Islet precursor cell (in vitro differentiated cells): ENCODE results near the gene GSTO1.

Source experiments
- DNase-seq: peaks from one replicate; pipeline ENCODE4 v3.0.0-alpha.2; 2018

GSTO1 gene

DNA sequence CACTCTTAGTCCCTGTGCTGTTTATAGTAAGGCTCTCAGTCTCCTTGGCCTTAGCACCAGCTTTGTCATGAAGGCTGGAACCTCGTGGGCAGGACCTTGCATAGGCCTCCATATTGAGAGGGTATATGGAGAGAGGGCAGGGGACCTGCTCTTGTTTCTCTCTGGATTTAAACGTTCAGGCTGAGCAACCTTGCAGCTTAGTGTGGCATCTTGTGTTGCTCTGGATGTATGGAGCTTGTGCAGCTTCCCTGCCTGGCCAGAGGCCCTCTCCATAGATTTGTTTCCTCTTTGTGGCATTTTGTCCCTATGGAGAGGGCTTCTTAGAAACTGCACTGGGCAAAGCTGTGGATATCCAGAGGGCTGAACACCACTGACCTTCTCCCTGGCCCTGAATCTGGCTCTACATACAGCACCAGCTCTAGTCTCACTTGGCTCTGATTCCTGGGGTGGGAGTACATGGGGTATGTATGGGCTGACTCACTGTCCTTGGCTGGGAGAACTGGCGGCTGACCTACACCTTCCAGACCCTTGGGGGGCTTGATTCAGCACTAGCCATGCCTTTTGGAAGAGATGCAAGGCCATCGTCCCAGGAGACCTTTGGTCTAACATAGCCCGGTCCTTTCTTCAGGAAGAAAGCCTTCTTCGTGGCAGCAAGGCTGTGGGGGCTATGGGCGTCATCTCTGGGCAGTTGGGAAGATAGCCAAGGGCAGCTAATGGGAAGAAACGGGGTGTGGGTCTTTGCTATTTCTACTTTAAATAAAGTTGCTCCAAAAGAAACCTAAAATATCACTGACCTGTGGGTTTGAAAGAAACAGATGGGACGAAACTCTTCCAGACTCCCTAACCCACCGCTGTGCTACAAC lies 53.1 kb downstream of the GSTO1 start:
- peak; percentile 50 for DNase-seq

DNA sequence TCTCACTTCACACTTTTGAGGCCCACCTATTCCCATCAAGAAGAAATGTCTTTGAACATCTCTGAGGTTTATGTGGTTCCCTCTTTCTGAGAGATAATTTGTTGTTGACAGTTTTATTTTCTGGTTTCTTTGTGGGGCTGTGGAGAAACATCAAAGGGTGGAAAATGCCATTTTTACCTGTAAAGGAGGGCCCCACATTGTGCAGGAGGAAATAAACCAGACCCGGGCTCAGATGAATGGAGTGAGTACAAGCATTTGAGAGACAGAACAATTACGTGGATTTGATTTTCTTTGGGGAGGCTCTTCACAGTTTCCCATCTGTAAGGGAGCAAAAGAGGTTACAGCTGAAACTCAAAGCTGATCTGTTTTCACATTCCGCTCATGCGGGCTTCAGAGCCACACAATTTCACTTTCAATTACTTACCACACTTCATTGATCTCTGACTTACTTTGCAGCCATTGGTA lies 53.8 kb downstream of the GSTO1 start:
- no peak for DNase-seq

DNA sequence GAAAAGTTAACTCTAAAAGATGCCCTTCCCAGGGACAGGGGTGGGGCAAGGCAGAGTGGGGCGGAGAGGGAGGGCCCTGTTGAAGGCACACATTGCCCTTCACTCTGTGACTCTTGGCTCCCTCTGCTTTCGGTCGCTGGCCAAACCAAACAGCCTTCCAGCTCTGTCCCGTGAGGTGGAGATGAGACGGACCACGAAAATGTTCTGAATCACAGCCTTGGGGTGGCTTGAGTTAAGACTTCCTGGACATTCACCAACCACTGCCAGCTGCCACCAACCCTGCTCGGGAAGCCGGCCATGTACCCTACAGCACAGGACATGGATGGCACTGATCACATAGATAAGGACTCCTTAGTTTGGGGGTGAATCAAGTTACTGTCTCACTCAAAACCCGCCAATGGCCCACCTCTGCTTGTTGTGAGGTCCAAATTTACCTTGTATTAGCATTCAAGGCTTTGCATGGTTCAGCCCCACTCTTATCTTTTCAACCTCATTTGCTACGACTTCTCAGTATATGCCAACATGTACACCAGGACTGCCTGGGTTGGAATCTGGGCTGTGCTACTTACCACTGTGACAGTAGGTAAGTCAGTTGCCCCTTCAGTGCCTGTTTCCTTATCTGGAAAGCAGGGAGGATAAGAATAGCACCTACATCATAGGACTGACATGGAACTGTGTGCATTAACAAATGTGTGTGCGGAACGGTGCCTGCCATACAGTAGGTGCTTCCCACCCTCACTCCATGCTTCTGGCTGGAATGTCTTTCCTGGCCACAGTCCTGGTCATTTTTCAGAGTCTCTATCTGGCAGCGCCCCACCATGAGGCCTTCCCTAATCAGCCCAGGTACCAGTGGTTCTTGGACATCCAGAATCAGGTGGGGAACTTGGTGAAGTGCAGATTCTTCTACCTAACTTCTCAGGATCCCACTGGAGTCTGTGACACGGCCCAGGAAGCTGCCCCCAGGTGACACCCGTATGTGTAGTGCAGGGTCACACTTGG lies 55.6 kb downstream of the GSTO1 start:
- DNase-seq = peak; percentile 51

DNA sequence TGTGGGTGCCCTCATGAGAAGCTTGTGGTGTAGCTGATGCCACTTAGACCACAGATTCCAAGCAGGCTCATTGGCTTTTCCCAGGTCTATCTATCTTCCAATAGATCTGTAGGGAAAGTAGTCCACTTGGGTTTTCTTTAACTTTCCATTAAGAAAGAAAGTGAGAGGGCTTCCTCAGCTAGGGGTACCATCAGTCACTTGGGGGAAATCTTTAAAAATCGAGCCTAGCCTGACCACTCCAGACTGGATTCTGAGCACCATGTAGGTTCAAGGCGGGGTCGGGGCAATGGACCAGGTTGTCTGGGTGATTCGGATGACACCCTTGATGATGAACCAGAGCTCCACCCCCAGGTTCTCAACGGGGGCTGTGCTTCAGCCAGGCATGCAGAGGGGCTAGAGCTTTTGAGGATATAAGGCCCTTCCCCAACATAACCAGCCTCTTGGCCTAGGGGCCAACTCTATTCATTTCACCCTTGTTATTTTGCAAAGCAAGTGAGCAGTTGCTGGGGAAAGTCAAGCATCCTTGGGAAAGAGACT lies 56.6 kb downstream of the GSTO1 start:
- no peak for DNase-seq

DNA sequence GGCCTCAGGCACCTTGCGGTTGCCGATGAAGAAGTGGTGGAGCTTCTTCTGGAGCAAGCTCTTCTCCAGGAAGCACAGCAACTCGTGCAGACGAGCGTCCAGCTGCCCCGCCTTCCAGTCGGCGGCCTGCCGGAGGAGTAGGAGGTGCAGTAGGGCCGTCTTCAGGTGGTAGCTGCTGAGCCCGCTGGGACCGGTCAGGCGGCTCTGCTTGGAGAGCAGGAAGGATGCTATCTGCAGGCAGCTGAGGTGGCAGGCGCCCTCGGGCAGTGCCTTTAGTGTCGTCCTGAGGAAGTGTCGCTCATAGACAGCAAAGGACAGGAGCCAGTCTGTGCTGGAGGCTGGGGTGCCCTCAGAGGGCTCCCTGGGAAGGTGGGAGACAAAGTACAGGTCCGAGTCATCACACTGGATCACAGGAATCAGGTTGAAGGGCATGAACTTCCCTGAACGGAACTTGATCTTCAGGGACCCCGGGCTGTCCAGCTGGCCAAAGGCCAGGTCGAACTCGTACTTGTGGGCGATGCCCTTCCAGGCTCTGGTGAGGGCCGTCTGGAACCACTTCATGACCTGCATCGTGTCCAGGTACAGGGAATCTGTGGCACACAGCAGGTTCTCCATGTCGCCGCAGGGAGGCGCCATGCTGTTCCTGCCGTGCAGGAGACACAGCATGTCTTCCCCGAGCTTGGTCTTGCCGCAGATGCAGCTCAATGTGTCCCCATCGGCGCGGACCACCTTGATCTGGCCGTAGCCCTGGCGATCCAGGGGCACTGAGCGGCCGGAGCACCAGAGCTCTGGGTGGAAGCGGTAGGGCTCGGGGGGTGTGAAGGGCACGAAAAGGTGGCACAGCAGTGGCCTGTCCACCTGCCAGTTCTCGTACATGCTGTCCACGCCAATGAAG lies 60.1 kb downstream of the GSTO1 start:
- DNase-seq = peak; percentile 52

DNA sequence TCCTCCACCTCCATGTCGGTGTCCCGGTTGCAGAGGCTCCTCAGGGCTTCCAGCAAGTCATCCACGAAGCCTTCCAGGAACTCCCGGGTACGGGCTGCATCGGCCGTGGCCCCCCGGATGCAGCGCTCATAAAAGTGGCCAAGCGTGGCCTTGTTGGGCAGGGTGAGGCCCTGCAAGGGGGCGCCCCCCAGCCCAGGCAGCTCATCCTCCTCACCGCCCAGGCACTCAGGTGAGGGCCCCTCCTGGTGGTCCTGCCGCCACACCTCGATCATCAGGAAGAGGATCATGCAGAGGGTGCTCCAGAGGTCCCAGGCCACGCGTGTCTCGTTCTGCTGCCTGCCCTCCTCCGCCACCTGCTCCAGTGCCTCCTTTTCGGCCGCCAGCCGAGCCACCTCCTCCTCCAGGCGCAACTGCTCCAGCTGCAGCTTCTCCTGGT lies 60.8 kb downstream of the GSTO1 start:
- DNase-seq = peak; percentile 48

DNA sequence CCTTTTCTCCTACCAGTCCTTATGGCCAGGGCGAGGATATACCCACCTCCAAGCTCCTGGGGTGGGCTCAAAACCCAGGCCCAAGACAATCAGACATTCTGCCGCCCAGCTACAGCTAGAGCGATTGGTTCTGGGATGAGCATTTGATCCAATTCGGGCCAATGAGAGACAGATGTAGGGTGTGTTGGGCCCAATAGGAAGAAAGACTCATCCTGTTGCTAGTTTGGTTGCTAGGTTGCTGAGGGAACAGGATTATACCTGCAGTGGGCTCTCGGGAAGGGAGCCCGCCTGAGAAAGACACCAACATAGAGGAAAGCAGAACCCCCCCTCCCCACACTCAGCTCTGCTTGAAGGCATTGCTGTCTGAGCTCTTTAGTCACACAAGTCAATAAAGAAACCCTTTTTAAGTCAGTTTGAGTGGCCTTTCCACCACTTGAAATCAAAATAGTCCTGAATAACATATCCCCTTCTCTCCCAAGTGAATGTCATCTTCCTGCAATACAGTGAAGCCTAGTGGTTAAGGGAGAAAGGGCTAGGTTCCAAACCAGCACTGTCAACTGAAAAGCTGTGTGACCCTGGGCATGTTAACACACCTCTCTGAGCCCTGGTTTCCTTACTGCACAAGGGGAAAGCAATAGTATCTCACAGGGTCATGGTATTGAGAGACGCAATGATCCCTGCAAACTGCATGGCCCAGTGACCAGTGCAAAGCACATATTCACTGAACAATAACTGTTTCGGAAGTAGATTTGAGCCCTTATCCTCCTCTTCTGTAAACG lies 61.8 kb downstream of the GSTO1 start:
- DNase-seq = no peak
